Measurements from ENCODE around the gene ALG8. TPM values are rescaled to one million over a fixed set of nuclear protein-coding genes. Genes with fewer than 3 reads are reported as not detected.
A peak's percentile ranks its signal among the peaks of the same experiment; 100 is the strongest.

The ALG8 gene
- total RNA-seq, 1 donor from 2014 or later = 31.5 TPM

DNA sequence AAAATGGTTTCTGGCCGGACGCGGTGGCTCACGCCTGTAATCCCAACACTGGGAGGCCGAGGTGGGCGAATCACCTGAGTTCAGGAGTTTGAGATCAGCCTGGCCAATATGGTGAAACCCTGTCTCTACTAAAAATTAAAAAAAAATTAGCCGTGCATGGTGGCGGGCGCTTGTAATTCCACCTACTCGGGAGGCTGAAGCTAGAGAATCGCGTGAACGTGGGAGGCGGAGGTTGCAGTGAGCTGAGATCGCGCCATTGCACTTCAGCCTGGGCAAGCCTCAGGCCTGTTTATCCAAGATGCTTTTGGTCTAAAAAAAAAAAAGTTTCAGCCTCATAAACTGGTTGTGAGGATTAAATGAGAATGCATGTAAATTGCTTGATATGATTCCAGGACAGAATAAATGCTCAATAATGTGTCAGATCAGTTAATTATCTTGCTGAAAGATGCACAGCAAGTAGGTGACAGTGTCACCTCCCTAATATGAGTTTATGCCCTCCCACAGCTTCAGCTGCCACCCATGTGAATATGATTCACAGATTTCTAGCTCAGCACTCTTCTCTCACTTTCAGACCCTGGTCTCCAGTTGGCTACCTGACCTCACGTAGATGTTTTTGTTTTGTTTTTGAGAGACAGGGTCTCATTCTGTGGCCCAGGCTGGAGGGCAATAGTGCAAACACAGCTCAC is 1.1 kb upstream of the ALG8 start:
- peak overlapping the region; percentile 79 for H3K4me3 ChIP-seq (ENCODE audit: low read depth, low read length)
- H3K27me3 ChIP-seq (ENCODE audit: control insufficient read depth, insufficient read depth, low read length) = no peaks in the 10 kb centered on the region
- no peaks in the 10 kb centered on the region for H3K36me3 ChIP-seq (ENCODE audit: control insufficient read depth, insufficient read depth, low read length)
- no peak for DNase-seq (ENCODE audit: low read depth)
- TF ChIP-seq, protein P1, sequence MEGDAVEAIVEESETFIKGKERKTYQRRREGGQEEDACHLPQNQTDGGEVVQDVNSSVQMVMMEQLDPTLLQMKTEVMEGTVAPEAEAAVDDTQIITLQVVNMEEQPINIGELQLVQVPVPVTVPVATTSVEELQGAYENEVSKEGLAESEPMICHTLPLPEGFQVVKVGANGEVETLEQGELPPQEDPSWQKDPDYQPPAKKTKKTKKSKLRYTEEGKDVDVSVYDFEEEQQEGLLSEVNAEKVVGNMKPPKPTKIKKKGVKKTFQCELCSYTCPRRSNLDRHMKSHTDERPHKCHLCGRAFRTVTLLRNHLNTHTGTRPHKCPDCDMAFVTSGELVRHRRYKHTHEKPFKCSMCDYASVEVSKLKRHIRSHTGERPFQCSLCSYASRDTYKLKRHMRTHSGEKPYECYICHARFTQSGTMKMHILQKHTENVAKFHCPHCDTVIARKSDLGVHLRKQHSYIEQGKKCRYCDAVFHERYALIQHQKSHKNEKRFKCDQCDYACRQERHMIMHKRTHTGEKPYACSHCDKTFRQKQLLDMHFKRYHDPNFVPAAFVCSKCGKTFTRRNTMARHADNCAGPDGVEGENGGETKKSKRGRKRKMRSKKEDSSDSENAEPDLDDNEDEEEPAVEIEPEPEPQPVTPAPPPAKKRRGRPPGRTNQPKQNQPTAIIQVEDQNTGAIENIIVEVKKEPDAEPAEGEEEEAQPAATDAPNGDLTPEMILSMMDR (IDR thresholded peaks at IDR 0.05; ENCODE audit: insufficient read depth, low read length, poor library complexity, severe bottlenecking) = no peak

DNA sequence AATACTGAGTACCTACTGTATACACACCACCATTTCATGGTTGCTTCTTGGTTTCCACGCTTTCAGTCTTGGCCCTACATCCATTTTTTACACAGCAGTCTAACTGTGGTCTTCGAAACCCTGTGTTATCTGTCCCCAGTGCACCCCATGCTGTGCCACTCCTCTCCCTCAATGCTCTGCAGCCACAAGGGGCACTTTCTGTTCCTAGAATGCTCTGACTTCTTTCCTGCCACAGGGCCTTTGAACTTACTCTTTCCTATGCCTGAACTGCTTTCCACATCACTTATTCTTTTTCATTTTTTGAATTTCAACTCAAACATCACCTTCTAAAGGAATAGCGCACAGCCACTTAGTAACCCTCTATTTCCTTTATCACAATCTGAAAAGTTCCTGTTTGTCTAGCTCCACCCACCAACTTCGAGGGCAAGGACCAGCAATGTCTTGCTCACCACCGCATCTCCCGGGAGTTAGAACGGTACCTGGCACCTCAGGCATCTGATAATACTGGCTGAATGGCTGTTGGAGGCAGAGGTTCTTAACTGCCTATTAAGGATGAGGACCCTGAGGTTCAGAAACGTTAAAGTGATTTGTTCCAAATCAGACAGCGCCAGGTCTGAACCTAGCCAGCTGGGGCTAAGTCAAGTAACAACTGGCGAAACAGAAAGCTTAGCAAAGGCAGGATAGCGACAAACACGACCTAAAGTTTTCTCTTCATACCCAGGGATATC is 568 bp downstream of the ALG8 start:
- Histone ChIP-seq H3K4me3 (ENCODE audit: low read depth, low read length) (peak overlapping the region; percentile 79), H3K36me3 (ENCODE audit: control insufficient read depth, insufficient read depth, low read length) (no peaks in the 10 kb centered on the region), H3K27me3 (ENCODE audit: control insufficient read depth, insufficient read depth, low read length) (no peaks in the 10 kb centered on the region)
- TF ChIP-seq, protein P1 (IDR thresholded peaks at IDR 0.05; ENCODE audit: insufficient read depth, low read length, poor library complexity, severe bottlenecking) = no peak
- no peak for DNase-seq (ENCODE audit: low read depth)

DNA sequence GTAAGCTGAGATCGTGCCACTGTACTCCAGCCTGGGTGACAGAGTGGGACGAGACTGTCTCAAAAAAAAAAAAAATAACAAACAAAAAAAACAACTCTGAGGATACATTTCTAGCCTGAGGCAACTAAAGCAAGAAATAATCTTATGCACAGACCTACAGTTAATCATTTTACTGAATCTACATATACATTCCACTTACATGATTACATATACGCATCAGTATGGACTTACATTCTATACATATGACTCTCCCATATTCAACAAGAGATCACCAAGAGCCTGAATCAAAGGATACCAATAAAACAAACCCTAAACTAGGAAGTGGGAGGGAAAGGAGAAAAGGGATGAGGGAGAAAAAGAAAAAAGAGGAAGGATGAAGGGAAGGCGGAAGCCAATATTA is 1.1 kb downstream of the ALG8 start:
- no peak overlapping the region for H3K4me3 ChIP-seq (ENCODE audit: low read depth, low read length)
- no peaks in the 10 kb centered on the region for H3K27me3 ChIP-seq (ENCODE audit: control insufficient read depth, insufficient read depth, low read length)
- TF ChIP-seq, protein P1 (IDR thresholded peaks at IDR 0.05; ENCODE audit: insufficient read depth, low read length, poor library complexity, severe bottlenecking) = no peak
- DNase-seq (ENCODE audit: low read depth) = no peak
- no peaks in the 10 kb centered on the region for H3K36me3 ChIP-seq (ENCODE audit: control insufficient read depth, insufficient read depth, low read length)

DNA sequence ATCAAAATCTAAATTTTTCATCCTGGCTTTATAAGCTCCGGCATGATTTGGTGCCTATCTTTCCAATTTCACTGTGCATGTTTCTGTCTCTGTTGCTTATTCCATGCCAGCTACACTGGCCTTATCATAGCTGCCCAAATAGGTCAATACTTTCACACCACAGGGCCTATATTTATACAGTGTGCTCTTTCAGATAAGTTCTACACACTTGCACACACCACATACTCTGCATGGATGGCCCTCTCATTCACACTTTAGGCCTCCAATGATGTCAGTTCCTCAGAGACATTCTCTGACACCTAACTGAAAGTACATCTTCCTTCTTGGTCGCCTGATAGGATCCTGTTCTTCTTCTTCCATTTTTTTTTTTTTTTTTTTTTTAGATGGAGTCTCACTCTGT is 7.0 kb downstream of the ALG8 start:
- Histone ChIP-seq H3K27me3 (ENCODE audit: control insufficient read depth, insufficient read depth, low read length) (no peaks in the 10 kb centered on the region), H3K36me3 (ENCODE audit: control insufficient read depth, insufficient read depth, low read length) (no peaks in the 10 kb centered on the region), H3K4me3 (ENCODE audit: low read depth, low read length) (no peak overlapping the region)
- no peak for DNase-seq (ENCODE audit: low read depth)
- TF ChIP-seq, protein P1 (IDR thresholded peaks at IDR 0.05; ENCODE audit: insufficient read depth, low read length, poor library complexity, severe bottlenecking) = no peak

DNA sequence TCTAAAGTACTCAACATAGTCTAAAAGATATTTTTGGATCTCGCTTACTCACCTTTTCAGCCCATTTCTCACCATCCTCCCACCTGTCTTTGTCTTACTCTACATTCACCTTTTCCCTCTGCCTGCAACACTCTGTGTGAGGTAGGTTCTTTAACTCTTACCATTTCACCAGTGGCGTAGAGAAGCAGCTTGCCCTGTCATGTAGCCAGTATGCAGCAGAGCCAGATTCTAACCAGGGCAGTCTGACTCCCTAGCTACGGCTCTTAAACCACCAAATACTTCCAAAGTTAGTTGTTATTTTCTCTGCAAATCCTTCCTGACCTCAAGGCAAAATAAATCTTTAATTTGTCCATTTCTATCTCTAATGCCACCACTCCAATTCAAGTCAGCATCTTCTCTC is 7.5 kb downstream of the ALG8 start:
- H3K4me3 ChIP-seq (ENCODE audit: low read depth, low read length) = no peak overlapping the region
- TF ChIP-seq, protein P1 (IDR thresholded peaks at IDR 0.05; ENCODE audit: insufficient read depth, low read length, poor library complexity, severe bottlenecking) = no peak
- DNase-seq (ENCODE audit: low read depth) = no peak
- no peaks in the 10 kb centered on the region for H3K36me3 ChIP-seq (ENCODE audit: control insufficient read depth, insufficient read depth, low read length)
- no peaks in the 10 kb centered on the region for H3K27me3 ChIP-seq (ENCODE audit: control insufficient read depth, insufficient read depth, low read length)

Measured in kidney epithelial cell (primary cell).